Fibroblast of the aortic adventitia (primary cell): ENCODE data around the gene KASH5. TPM values are rescaled to one million over a fixed set of nuclear protein-coding genes. Genes with fewer than 3 reads are reported as not detected.

ENCODE experiments used
- DNase-seq: peaks from one replicate; pipeline ENCODE4 v3.0.0-alpha.2; 2010; ENCODE audit warnings: low read depth
- H3K4me3 ChIP-seq: 2 replicates; pipeline ENCODE4 v1.5.1; 2011; ENCODE audit warnings: low read depth, mild to moderate bottlenecking, control low read depth, low read length, moderate library complexity
- CTCF ChIP-seq: IDR thresholded peaks from 2 replicates; pipeline ENCODE4 v1.5.1; 2011; ENCODE audit warnings: mild to moderate bottlenecking, low read length, control low read depth, inconsistent platforms; ENCODE audit not compliant: insufficient read depth
- total RNA-seq: library from RNA; depleted of rRNA; stranded (reverse); fragments of >200 nt; gene quantifications from 2 replicates; pipeline ENCODE4 v1.2.3, GENCODE V29; 2012; ENCODE audit warnings: low replicate concordance

KASH5 gene
- total RNA-seq, 1 donor, result not detected

- DNase-seq, result no peak
- no peak for TF ChIP-seq CTCF
Measured at GRCh38 chr19:49396738-49397505, 8.9 kb downstream of the KASH5 start.

GRCh38 chr19:49398001-49398615, 10.1 kb downstream of the KASH5 start:
- no peak for DNase-seq
- TF ChIP-seq CTCF, result no peak
- H3K4me3 ChIP-seq, result no peak overlapping the region

More at GRCh38 chr19:49396738-49397505, 8.9 kb downstream of the KASH5 start:
- no peak overlapping the region for H3K4me3 ChIP-seq

- H3K4me3 ChIP-seq, result no peak overlapping the region
- no peak for TF ChIP-seq CTCF
- no peak for DNase-seq
Measured at GRCh38 chr19:49398931-49399330, 10.9 kb downstream of the KASH5 start.

- no peak for TF ChIP-seq CTCF
- no peak overlapping the region for H3K4me3 ChIP-seq
- DNase-seq, result peak; percentile 10
Measured at GRCh38 chr19:49400029-49400428, 12.0 kb downstream of the KASH5 start.

- TF ChIP-seq CTCF, result no peak
- DNase-seq, result no peak
- H3K4me3 ChIP-seq, result no peak overlapping the region
Measured at GRCh38 chr19:49403404-49404187, 15.5 kb downstream of the KASH5 start.

- no peak overlapping the region for H3K4me3 ChIP-seq
- TF ChIP-seq CTCF, result no peak
- no peak for DNase-seq
Measured at GRCh38 chr19:49407079-49407478, 19.0 kb downstream of the KASH5 start.
